ENCODE data around the gene WDR18.
"Not testable (repeated sequence)": the region's sequence is repeated elsewhere in the genome, so short reads cannot be mapped to it uniquely, and the experiment has no call there.

WDR18 gene

DNA sequence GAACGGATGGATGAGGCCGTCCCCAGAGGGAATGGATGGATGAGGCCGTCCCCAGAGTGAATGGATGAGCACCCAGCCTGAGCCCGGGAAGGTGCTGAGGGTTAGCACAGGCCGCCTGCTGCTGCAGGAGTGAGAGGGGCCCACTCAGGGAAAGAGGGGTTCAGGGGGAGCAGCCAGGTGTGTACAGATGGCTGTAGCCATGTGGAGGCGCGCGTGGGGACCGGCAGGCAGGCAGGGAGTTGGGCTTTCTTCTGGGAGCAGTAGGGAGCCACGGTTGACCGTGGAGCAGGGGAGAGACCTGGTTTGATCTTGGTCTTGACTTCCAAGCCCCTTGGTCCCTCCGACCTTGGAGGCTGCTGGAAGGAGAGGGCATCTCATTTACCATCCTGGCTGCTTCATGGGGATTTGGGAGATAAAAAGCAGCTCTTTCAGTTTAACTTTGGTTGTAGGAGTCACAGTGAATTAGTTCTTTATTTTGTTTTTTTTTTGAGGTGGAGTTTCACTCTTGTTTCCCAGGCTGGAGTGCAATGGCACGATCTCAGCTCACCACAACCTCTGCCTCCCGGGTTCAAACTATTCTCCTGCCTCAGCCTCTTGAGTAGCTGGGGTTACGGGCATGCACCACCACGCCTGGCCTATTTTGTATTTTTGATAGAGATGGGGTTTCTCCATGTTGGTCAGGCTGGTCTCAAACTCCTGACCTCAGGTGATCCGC is 33.6 kb upstream of the WDR18 start:
- no peak for DNase-seq (ENCODE audit: low read depth)

DNA sequence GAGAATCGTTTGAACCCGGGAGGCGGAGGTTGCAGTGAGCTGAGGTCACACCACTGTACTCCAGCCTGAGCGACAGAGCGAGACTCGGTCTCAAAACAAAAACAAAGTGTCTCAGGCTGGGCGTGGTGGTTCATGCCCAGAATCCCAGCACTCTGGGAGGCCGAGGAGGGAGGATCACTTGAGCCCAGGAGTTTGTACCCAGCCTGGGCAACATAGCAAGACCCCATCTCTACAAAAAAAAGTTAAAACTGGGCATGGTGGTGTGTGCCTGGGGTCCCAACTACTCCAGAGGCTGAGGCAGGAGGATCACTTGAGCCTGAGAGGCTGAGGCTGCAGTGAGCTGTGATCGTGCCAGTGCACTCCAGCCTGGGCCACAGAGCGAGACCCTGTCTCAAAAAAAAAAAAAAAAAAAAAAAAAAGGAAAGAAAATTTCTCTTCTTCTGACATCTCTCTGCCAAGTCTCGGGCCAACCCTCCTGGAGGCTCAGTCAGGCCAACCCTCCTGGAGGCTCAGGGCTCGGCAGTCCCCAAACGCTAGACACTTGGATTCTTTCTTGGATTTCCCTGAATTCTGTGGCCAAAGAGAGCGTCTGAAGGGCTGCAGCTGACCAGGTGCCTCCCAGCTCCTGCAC is 32.0 kb upstream of the WDR18 start:
- DNase-seq (ENCODE audit: low read depth) = no peak

DNA sequence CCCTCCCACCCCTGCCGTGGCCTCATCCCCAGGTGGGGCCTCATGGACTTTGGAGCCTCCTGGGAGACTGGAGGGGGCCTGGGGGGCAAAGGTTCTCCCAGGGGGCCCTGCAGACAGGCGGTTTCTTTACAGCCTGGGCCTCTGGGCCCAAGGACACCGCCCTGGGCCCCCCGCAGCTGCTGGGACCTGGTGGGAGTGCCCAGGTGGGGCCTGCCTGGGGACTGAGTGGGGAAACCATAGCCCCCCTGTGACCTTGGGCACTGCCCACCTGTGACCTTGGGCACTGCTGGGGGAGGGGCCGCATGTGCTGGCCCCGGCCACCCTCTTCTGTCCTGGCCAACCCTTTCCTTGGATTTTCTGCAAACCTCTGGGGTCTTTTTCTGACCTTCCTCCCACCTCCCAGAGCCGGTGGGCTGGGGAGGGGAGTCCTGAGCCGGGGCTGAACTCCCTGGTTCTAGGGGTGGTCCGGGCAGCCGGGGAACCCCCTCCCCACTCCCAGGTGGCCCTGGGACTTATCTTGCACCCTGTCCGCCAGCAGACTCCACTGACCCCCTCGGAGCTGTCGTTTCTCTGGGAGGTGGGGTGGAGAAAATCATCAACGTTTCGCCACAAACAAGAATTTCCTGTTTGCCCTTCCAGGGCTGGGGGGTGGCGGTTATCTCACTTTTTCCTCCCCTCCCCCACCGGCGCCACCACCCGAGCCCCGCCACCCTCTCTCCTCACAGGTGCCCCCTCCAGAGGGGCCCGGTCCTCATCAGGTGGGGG is 31.3 kb upstream of the WDR18 start:
- no peak for DNase-seq (ENCODE audit: low read depth)

DNA sequence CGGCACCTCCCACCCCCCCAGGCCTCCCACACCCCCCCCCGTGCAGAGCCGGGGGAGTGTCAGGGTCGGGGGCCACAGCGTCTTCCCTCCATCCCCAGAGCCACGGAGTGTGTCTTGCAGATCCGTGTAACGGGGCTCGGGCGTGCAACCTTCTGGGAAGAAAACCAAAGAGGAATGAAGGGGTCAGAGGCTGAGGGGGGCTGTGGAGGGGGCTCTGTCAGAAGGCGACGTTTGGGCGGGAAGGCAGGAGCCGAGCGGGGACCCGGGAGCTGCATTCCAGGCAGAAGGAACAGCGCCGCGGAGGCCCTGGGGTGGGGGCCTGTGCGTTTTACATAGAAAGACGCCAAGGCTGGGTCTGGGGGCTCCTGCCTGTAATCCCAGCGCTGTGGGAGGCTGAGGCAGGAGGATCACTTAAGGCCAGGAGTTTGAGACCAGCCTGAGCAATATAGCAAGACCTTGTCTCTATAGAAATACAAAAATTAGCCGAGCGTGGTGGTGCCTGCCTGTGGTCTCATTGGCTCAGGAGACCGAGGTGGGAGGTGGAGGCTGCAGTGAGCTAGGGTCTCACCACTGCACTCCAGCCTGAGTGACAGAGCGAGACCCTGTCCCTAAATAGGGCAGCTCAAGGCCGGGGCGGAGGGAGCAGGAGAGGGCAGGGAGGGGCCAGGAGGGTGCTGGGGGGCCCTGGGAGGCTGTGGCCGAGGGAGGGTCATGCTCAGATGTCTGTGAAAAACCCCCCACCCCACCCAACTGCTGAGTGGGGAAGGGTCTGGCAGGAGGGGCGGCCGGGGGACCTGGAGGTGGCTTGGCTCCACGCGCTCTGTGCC is 30.5 kb upstream of the WDR18 start:
- no peak for DNase-seq (ENCODE audit: low read depth)

DNA sequence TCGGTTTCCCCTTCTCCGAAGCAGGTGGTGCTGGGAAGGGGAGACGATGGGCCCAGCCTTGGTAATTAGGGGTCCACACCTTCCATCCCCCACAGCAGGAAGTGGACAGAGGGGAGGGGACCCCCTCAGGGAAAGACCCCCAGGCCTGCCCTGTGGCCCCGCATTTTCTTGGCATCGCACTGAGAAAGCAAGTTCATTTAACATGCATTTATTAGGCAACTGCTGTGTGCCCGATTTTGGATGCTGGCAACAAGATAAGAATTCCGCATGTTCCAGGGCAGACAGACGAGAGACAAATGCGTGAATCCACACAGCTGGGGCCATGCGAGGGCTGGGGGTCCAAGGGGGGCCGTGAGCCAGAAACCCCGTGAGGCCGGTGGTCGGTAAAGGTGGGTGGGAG is 29.9 kb upstream of the WDR18 start:
- no peak for DNase-seq (ENCODE audit: low read depth)

DNA sequence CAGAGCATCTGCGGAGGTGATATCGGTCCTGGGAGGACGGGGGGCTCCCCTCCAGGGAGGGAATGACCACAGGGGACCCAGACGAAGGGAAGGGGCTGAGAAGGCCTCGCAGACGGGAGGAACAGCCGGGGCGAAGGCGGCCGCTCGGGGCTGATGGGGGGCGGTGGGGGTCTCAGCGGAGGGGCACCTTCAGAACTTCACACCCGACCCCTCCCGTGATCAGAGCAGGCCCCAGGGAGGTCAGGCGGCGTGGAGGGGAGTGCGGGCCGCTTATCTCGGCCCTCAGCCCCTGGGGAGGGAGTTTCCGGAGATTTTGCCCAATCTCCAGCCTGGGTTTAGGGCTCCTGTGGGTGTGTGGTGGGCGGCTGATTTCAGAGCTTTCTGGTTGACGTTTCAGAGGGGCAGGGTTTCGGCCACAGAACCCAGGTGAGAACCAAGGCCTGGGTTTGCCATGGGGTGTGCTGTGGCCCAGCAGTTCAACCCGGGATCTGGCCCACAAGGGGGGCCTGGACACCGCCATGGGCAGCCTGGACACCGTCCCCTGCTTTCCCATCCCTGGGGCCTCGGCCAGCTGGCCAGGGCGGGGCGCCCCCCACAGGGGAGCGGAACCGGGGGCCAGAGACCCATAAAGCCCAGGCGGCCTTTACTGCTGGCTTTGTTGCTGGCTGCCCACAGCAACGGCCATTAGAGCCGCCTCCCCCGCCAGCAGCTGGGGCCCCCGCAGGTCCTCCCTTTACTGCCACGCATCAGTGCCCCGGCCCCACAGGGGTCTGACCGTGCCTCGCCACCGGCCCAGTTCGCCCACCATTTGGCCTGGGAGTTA is 29.3 kb upstream of the WDR18 start:
- no peak for DNase-seq (ENCODE audit: low read depth)

DNA sequence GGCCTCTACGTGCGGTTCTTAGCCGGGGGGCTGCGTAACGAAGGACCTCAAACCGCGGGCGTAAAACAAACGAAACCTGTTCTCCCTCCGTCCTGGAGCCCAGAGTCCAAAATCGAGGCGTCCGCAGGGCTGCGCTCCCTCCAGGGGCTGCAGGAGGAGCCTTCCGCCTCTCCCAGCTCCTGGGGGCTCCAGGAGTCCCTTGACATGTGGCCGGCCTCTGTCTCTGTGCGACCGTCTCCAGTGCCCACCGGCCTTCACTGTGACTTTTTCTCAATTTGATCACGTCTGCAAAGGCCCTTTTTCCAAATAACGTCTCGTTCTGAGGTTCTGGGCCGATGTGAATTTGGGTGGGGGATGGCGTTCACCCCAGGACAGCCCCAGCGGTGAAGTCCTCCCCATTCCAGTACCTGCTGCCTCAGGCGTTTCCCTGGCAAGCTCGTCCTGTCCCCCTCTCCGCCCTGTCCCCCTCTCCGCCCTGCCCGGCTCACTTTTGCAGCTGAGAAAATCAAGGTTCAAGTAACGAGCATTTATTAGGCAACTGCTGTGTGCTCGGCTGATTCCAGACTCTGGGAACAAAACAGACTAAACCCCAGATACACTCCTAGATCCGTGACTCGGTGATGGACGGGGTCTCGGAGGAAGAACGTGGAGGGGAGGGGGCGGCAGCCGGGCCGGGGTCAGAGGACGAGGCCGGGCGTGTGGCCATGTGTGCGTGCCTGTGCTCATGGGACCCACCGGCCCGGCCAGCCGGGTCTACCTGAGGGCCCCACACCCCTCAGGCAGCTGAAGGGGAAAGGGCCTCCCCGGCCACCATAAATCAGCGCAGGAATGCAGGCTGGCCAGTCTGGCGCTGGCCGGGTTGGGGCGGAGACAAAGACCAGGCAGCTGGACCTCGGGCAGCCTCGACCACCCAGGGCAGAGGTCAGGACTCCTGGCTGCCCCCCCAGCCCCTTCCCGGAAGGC is 28.1 kb upstream of the WDR18 start:
- DNase-seq (ENCODE audit: low read depth) = no peak

DNA sequence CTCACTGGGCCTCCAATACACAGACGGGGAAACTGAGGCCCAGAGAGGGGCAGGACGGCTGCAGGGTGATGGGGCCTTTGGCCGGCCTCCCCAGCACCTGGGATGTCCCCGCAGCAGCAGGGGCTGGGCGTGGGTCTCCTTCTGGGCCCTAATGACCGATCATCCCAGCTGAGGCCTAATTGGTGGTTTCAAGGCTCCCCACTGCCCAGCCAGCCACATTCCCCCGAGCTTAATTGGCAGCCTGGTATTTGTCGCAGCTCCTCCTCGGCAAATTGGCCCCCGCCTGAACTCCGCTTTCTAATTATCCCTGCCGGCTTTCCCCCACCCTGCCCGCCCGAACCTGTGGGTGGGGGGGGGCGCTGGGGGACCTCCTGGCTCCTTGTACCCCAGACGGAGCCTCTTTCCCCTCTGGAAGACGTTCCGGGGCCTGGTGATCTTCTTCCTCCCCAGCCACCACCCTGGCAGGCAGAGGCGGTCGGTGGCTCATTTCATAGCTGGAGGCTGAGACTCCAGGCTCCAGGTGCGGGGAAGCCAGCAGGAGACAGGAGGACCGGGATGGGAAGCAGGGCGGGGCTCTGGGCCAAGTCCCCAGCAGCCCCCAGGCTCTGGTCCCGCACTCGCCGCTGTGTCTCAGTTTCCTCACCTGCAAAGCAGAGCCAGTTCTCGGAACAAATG is 27.2 kb upstream of the WDR18 start:
- no peak for DNase-seq (ENCODE audit: low read depth)

DNA sequence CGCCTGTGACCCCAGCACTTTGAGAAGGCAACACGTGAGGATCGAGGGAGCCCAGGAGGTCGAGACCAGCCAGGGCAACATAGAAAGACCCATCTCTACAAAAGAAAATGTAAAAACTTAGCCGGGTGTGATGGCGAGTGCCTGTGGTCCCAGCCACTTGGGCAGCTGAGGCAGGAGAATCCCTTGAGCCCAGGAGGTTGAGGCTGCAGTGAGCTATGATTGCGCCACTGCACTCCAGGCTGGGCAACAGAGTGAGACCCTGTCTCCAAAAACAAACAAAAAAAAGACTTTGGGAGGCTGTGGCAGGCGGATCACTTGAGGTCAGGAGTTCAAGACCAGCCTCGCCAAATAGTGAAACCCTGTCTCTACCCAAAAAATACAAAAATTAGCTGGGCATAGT is 26.6 kb upstream of the WDR18 start:
- not testable (repeated sequence) for DNase-seq (ENCODE audit: low read depth)

DNA sequence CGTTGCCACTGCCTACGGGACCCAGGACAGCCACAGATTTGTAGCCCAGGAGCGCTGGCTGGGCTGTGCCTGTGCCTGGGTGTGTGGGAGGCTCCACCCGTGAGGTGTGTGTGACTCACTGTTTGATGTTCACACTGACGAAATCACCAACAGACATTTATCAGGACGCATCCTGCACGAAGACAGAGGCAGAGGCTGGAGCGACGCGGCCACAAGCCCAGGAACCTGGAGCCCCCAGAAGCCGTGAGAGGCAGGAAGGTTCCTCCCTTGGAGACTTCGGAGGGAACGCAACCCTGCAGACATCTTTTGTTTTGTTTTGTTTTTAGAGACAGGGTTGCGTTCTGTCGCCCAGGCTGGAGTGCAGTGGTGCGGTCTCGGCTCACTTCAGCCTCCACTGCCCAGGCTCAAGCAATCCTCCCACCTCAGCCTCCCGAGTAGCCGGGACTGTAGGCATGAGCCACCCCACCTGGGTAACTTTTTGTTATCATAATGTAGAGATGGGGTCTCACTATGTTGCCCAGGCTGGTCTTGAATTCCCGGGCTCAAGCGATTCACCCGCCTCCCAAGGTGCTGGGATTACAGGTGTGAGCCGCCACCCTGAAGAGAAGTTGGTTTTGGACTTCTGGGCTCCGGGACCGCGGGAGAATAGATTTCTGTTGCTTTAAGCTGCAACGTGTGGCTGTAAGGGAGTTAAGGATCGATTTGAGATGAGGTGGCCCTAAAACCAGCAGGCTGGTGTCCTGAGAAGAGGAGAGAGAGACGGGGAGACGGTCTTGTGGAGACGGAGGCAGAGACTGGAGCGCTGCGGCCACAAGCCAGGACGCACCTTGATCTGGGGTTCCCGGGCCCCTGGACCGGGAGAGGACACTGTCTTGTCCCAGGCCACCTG is 24.9 kb upstream of the WDR18 start:
- DNase-seq (ENCODE audit: low read depth) = peak; percentile 19

DNA sequence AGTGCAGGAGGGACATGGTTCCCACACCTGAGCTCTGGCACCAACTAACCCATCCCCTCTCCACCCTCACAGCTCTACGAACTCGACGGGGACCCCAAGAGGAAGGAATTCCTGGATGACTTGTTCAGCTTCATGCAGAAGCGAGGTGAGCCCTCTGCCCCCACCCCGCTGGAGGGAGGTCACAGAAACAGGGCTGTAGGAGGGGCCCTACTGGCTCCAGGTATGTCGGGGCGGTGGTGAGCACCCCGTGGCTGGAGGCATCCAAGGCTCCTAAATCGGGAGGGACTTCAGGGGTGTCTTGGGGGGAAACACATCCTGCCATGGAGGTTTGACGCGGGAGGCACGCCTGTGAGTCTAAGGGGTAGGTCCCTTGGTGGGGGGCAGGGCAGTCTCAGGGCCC is 24.1 kb upstream of the WDR18 start:
- no peak for DNase-seq (ENCODE audit: low read depth)

DNA sequence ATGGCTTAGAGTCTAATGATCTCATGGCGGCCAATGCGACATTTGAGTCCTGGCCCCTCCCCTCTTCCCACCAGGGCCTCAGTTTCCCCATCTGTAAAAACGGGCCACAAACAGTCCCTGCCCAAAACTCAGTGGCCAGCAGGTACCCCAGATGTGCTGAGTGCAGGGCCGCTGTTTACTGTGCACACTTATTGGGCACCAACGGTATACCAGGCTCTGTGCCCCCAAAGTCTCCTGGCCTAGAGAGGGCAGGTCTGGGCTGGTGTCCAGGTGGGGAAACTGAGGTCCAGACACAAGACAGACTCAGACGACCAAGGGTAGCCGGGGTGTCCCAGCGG is 23.6 kb upstream of the WDR18 start:
- no peak for DNase-seq (ENCODE audit: low read depth)

DNA sequence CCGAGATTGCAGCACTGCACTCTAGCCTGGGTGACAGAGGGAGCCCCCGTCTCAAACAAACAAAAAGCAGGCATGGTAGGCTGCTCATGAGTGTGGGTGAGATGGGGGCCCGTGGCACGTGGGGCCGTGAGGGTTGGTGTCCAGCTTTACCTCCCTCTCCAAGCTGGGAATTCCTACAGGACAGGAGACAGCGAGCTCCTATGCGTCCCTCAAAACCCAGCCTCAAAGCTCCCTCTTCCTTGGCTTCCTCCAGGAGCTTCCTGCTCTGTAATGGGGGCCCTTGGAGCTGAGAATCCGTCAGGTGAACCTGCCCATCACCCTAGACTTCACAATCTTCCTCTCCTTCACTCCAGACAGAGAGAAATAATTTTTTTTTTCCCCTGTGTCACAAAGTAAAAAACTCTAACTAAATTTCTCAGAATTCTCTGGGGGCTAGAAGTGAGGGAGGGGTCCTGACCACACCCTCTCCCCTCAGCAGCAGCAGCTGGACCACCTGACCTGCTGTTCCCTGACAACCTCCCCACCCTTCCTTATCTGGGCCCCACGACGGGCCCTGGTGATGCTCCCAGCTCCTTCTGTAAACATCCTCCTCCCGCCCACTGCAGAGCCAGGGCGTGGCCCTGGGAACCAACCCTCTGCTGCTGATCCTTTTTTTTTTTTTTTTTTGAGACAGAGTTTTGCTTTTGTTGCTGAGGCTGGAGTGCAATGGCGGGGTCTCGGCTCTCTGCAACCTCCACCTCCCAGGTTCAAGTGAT is 22.1 kb upstream of the WDR18 start:
- no peak for DNase-seq (ENCODE audit: low read depth)

DNA sequence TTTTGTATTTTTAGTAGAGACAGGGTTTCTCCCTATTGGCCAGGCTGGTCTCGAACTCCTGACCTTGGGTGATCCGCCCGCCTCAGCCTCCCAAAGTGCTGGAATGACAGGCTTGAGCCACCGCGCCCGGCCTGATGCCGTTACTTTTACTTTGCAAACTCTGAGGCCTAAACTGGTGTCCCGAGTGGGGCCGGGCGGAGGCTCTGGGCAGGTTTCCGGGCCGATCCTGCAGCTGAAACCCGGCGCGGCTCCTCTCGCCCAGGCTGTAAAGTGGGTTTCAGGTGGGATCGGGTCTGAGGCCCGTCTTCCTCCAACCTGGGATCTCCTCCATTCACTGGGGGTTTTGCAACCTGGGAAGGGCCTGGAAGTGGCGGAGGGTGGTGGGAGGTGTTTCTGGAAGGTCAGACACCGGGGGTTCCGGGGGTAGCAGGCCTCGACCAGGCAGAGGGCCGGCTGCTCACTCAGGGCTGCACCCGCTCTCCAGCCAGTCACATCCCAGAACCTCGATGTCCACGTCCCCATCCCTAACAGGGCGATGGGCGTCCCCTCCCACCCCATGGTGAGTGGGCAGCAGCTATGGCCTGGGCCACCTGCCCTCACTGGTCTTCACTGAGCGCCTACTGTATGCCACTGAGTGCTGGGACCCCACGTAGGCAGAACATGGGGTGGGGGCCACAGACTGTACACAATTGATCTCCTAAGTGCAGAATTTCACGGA is 21.3 kb upstream of the WDR18 start:
- no peak for DNase-seq (ENCODE audit: low read depth)

DNA sequence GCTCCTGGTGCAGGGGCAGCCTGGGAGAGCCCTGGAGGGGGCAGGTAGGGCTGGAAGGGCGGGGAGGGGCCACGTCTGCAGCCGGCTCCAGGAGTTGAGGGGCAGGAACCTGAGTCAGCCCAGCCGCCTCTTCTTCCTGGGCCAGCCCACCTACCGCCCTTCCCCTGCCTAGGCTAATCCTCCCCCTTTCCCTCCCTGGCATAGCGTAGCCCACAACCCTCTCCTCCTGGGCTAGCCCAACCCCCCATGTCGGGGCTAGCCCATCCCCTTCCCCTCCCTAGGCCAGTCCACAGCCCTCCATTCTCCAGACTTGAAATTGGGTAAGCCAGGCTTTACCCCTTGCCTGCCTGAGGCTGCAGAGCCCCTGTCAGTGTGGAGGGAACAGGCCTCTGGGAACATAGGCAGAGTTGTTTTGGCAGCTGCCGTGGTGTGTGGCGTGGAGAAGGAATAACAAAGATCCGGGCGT is 20.6 kb upstream of the WDR18 start:
- DNase-seq (ENCODE audit: low read depth) = no peak

DNA sequence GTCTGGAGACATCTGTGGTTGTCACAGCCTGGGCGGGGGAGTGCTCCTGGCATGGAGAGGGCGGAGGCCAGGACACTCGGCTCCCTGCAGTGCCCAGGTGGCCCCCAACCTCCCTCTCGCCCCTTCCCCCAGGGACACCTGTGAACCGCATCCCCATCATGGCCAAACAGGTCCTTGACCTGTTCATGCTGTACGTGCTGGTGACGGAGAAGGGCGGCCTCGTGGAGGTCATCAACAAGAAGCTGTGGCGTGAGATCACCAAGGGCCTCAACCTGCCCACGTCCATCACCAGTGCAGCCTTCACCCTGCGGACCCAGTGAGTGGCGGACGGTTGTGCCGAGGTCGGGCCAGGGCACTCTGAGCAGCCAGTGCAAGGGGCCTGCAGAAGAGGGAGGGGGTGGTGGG is 20.0 kb upstream of the WDR18 start:
- no peak for DNase-seq (ENCODE audit: low read depth)
